Spleen (tissue), 7 donors: ENCODE measurements around the gene MRPS10.

ENCODE experiments used
- CTCF ChIP-seq, 11 experiments: fragments of 200-600 bp in 7 of 11; fragments of 450-650 bp in 4 of 11; sonication (generic) in 4 of 11; IDR thresholded peaks in 8 of 11; conservative IDR thresholded peaks in 3 of 11; 1 replicate in 7 of 11; 2 replicates in 4 of 11; pipeline versions ENCODE4 v1.4.0 to v1.8.0; 2016 to 2021; ENCODE audit warnings: antibody characterized with exemption in 11 of 11, inconsistent platforms in 4 of 11, mild to moderate bottlenecking in 1 of 11
- POLR2AphosphoS5 ChIP-seq, 3 donors: sonication (generic); formaldehyde crosslinking; IDR thresholded peaks; one replicate each; pipeline ENCODE4 v1.5.1; 2017; ENCODE audit warnings: antibody characterized with exemption in 3 of 3
- donor health status: DM: no; HTN: no; CAD: no; lungs with moderate emphysema.
- donor health status: DM: no; HTN: no; CAD: no.
- donor health status: DM: no; HTN: no; CAD: no.

- no peak for TF ChIP-seq POLR2AphosphoS5 (IDR thresholded peaks at IDR 0.05)
- no peak for TF ChIP-seq CTCF (IDR thresholded peaks at IDR 0.05 in 8 of 11, conservative IDR thresholded peaks at IDR 0.05 in 3 of 11)
Measured at GRCh38 chr6:42239333-42239732, 21.7 kb upstream of the MRPS10 start.
